ENCODE measurements around the gene TDRD15. TPM values are rescaled to one million over a fixed set of nuclear protein-coding genes. Genes with fewer than 3 reads are reported as not detected.
A peak's percentile ranks its signal among the peaks of the same experiment; 100 is the strongest.

TDRD15 gene
- total and polyA plus RNA-seq, 2 of the 13 experiments (the other 11 are each of a cell fraction or from before 2014, with no cell fraction given), result 0.12 to 0.29 TPM

GRCh38 chr2:21123473-21124393, at the start of gene TDRD15 (continued):
- TF ChIP-seq, protein P1, sequence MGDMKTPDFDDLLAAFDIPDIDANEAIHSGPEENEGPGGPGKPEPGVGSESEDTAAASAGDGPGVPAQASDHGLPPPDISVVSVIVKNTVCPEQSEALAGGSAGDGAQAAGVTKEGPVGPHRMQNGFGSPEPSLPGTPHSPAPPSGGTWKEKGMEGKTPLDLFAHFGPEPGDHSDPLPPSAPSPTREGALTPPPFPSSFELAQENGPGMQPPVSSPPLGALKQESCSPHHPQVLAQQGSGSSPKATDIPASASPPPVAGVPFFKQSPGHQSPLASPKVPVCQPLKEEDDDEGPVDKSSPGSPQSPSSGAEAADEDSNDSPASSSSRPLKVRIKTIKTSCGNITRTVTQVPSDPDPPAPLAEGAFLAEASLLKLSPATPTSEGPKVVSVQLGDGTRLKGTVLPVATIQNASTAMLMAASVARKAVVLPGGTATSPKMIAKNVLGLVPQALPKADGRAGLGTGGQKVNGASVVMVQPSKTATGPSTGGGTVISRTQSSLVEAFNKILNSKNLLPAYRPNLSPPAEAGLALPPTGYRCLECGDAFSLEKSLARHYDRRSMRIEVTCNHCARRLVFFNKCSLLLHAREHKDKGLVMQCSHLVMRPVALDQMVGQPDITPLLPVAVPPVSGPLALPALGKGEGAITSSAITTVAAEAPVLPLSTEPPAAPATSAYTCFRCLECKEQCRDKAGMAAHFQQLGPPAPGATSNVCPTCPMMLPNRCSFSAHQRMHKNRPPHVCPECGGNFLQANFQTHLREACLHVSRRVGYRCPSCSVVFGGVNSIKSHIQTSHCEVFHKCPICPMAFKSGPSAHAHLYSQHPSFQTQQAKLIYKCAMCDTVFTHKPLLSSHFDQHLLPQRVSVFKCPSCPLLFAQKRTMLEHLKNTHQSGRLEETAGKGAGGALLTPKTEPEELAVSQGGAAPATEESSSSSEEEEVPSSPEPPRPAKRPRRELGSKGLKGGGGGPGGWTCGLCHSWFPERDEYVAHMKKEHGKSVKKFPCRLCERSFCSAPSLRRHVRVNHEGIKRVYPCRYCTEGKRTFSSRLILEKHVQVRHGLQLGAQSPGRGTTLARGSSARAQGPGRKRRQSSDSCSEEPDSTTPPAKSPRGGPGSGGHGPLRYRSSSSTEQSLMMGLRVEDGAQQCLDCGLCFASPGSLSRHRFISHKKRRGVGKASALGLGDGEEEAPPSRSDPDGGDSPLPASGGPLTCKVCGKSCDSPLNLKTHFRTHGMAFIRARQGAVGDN (CRISPR knock-in tag; IDR thresholded peaks at IDR 0.05), result peak; percentile 18; the same call in 1 of the 2 replicates
- TF ChIP-seq ZNF883 (CRISPR knock-in tag; IDR thresholded peaks at IDR 0.05; ENCODE audit: not compliant biosample characterization), result no peak
- TF ChIP-seq, protein P2, sequence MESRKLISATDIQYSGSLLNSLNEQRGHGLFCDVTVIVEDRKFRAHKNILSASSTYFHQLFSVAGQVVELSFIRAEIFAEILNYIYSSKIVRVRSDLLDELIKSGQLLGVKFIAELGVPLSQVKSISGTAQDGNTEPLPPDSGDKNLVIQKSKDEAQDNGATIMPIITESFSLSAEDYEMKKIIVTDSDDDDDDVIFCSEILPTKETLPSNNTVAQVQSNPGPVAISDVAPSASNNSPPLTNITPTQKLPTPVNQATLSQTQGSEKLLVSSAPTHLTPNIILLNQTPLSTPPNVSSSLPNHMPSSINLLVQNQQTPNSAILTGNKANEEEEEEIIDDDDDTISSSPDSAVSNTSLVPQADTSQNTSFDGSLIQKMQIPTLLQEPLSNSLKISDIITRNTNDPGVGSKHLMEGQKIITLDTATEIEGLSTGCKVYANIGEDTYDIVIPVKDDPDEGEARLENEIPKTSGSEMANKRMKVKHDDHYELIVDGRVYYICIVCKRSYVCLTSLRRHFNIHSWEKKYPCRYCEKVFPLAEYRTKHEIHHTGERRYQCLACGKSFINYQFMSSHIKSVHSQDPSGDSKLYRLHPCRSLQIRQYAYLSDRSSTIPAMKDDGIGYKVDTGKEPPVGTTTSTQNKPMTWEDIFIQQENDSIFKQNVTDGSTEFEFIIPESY (CRISPR knock-in tag; IDR thresholded peaks at IDR 0.05), result peak; percentile 65; the same call in 1 of the 2 replicates

GRCh38 chr2:21078296-21078695, 45.5 kb upstream of the TDRD15 start:
- H3K4me3 ChIP-seq (replicated peaks in 1 of 3; ENCODE audit: insufficient read depth in 1 of 3, low read depth in 2 of 3, low read length in 3 of 3), result no peak overlapping the region
- H3K36me3 ChIP-seq (replicated peaks in 1 of 2; ENCODE audit: control insufficient read depth in 1 of 2, insufficient read depth in 2 of 2, low read length in 2 of 2), result no peaks in the 10 kb centered on the region
- no peaks in the 10 kb centered on the region; the same call in 1 of the 2 replicates for H3K9me3 ChIP-seq (ENCODE audit: low read length)
- H3K4me1 ChIP-seq (ENCODE audit: insufficient read depth, low read length), result peaks cover under 1% of the 10 kb centered on the region
- no peak for ATAC-seq
- no peak for FAIRE-seq
- intact Hi-C loops (cut with micrococcal nuclease; ENCODE audit: unreplicated experiment) (no loop called here), in situ Hi-C loops (cut with HindIII; ENCODE audit: extremely low pct_ligation_motif_present, low pct_unique_long_range_greater_than_20kb) (no loop called here)
- no peak for DNase-seq (ENCODE audit: low spot score)
- CTCF ChIA-PET (ENCODE audit: low intra/inter-chr PET ratio, low total read pairs), result no interaction called here
- H3K9ac ChIP-seq (ENCODE audit: insufficient read depth, low read depth, low read length), result no peak overlapping the region
- POLR2A ChIA-PET, result interaction anchor here (1.0 to 1.4 kb wide), 2 partner anchors 34 to 46 kb away, joined by 3 read pairs; no protein-coding TSS in a partner anchor
- H3K27ac ChIP-seq (ENCODE audit: extremely low read length, insufficient read depth, low read length), result no peak overlapping the region
- 79% methylated on average over 1 of the region's 1 CpG for WGBS (ENCODE audit: low lambda C conversion rate)
- H4K20me1 ChIP-seq (ENCODE audit: insufficient read depth, low read length), result no peaks in the 10 kb centered on the region
- H2AFZ ChIP-seq (ENCODE audit: low read length), result no peak overlapping the region
- no peaks in the 10 kb centered on the region for H3K27me3 ChIP-seq (ENCODE audit: control insufficient read depth in 1 of 2, insufficient read depth in 2 of 2, low read length in 2 of 2)
- no peak for TF ChIP-seq ZNF496 (CRISPR knock-in tag; IDR thresholded peaks at IDR 0.05; ENCODE audit: insufficient replicate concordance)
- no peak for TF ChIP-seq ZNF503 (CRISPR knock-in tag; IDR thresholded peaks at IDR 0.05)
- peak; percentile 98 for TF ChIP-seq ZNF264 (CRISPR knock-in tag; IDR thresholded peaks at IDR 0.05)
- TF ChIP-seq MTF2 (CRISPR knock-in tag; IDR thresholded peaks at IDR 0.05; ENCODE audit: borderline replicate concordance), result no peak
- no peak for TF ChIP-seq SAP130 (CRISPR knock-in tag; IDR thresholded peaks at IDR 0.05; ENCODE audit: low read depth)
- TF ChIP-seq ZNF343 (CRISPR knock-in tag; IDR thresholded peaks at IDR 0.05), result no peak
- peaks cover 2% of the 10 kb centered on the region for H3K79me2 ChIP-seq (ENCODE audit: insufficient read depth, low read length)
- H3K4me2 ChIP-seq (ENCODE audit: low read depth, low read length), result no peak overlapping the region
- BruUV-seq (replicated peaks), result no TSS peak

All from HepG2 (cell line).